Right ventricle myocardium inferior (tissue), 1 donor: Measurements from ENCODE around the gene FBN3. TPM values are rescaled to one million over a fixed set of nuclear protein-coding genes. Genes with fewer than 3 reads are reported as not detected.
A peak's percentile ranks its signal among the peaks of the same experiment; 100 is the strongest.

Source experiments
- ATAC-seq: fragments of 200-7000 bp; cut with Tn5 transposase; one replicate; pipeline ENCODE4 v1.9.1; 2020; ENCODE audit warnings: mild to moderate bottlenecking, moderate library complexity
- DNase-seq: peaks from one replicate; pipeline ENCODE4 v3.0.0; 2021; ENCODE audit errors: missing footprints
- intact Hi-C: fragments of 100-400 bp; cut with DNase I; formaldehyde crosslinking; loops from one replicate; pipeline ENCODE4 v1.11.0; 2022
- total RNA-seq: library from RNA; stranded (reverse); fragmentation: NEBNext Ultra II Directional; extraction: Animal tissue kit (Norgen Biotek cat#: 25700); gene quantifications from one replicate; pipeline ENCODE4 v1.2.1, GENCODE V29; 2021
- donor health status: DM: no; HTN: yes; CAD: no; lungs with severe emphysema.

Gene FBN3
- total RNA-seq, 1 donor from 2014 or later = not detected

- intact Hi-C loops = no loop called here
- no peak for DNase-seq
- ATAC-seq = no peak
These were observed 1.8 kb upstream of the FBN3 start for GRCh38 chr19:8150998-8151766.

- intact Hi-C loops = no loop called here
- ATAC-seq (no peak), DNase-seq (no peak)
These were observed 930 bp upstream of the FBN3 start for GRCh38 chr19:8150178-8150865.

- DNase-seq (peak; percentile 34), ATAC-seq (no peak)
- intact Hi-C loops = no loop called here
These were observed 757 bp downstream of the FBN3 start for GRCh38 chr19:8148410-8149260.

- DNase-seq (no peak), ATAC-seq (no peak)
- intact Hi-C loops = no loop called here
These were observed 1.3 kb downstream of the FBN3 start for GRCh38 chr19:8148088-8148409.

- DNase-seq (no peak), ATAC-seq (no peak)
- intact Hi-C loops = no loop called here
These were observed 1.8 kb downstream of the FBN3 start for GRCh38 chr19:8147582-8147978.

- no peak for ATAC-seq
- DNase-seq = no peak
- intact Hi-C loops = no loop called here
These were observed 2.4 kb downstream of the FBN3 start for GRCh38 chr19:8146877-8147581.

GRCh38 chr19:8144273-8144995 is 5.0 kb downstream of the FBN3 start:
- intact Hi-C loops = no loop called here
- ATAC-seq (no peak), DNase-seq (no peak)

GRCh38 chr19:8143041-8143440 is 6.4 kb downstream of the FBN3 start:
- ATAC-seq = no peak
- intact Hi-C loops = no loop called here
- DNase-seq = no peak

- DNase-seq (no peak), ATAC-seq (no peak)
- intact Hi-C loops = no loop called here
These were observed 6.9 kb downstream of the FBN3 start for GRCh38 chr19:8142513-8142900.

- ATAC-seq = no peak
- intact Hi-C loops = no loop called here
- no peak for DNase-seq
These were observed 7.5 kb downstream of the FBN3 start for GRCh38 chr19:8141726-8142512.

GRCh38 chr19:8138201-8138600 is 11.2 kb downstream of the FBN3 start:
- DNase-seq = no peak
- ATAC-seq = no peak
- intact Hi-C loops = no loop called here

GRCh38 chr19:8137425-8137824 is 12.0 kb downstream of the FBN3 start:
- ATAC-seq (no peak), DNase-seq (no peak)
- intact Hi-C loops = no loop called here

- intact Hi-C loops = no loop called here
- no peak for ATAC-seq
- no peak for DNase-seq
These were observed 13.3 kb downstream of the FBN3 start for GRCh38 chr19:8135946-8136618.

GRCh38 chr19:8132858-8133458 is 16.4 kb downstream of the FBN3 start:
- no peak for ATAC-seq
- intact Hi-C loops = no loop called here
- DNase-seq = no peak

- DNase-seq (no peak), ATAC-seq (no peak)
- intact Hi-C loops = no loop called here
These were observed 17.9 kb downstream of the FBN3 start for GRCh38 chr19:8131517-8131916.

GRCh38 chr19:8129061-8129618 is 20.3 kb downstream of the FBN3 start:
- intact Hi-C loops = no loop called here
- no peak for DNase-seq
- no peak for ATAC-seq

- no peak for ATAC-seq
- DNase-seq = no peak
- intact Hi-C loops = no loop called here
These were observed 20.8 kb downstream of the FBN3 start for GRCh38 chr19:8128551-8128950.
